ENCODE results near the gene SLC39A11.

GRCh38 chr17:73122953-73123605, 30.6 kb upstream of the SLC39A11 start:
- TF ChIP-seq CTCF (IDR thresholded peaks at IDR 0.05) (no peak), POLR2A (IDR thresholded peaks at IDR 0.05) (no peak), POLR2AphosphoS5 (IDR thresholded peaks at IDR 0.05) (no peak)

Measured in upper lobe of left lung (tissue), 4 donors.